Activated CD4-positive, alpha-beta memory T cell treated with anti-CD3 and anti-CD28 coated beads, Interleukin-2, amount 10 ng/mL, durations not matched to agents 7 days and 5 days (primary cell): ENCODE results near the gene GNG14. TPM values are rescaled to one million over a fixed set of nuclear protein-coding genes. Genes with fewer than 3 reads are reported as not detected.
"Not testable (repeated sequence)": the region's sequence is repeated elsewhere in the genome, so short reads cannot be mapped to it uniquely, and the experiment has no call there.

Experiments
- CTCF ChIA-PET: fragments of 350-600 bp; sonication (Branson Sonifier 250); formaldehyde crosslinking; loops from one replicate; lab custom pipeline; 2021; ENCODE audit warnings: antibody characterized with exemption, inconsistent platforms; lab: Charles Lee
- POLR2A ChIA-PET: fragments of 350-600 bp; sonication (Branson Sonifier 250); formaldehyde crosslinking; loops from one replicate; lab custom pipeline; 2021; ENCODE audit warnings: antibody characterized with exemption; lab: Charles Lee
- DNase-seq: peaks from one replicate; pipeline ENCODE4 v3.0.0-alpha.2; 2020
- H3K27ac Mint-ChIP-seq: one replicate; pipeline ENCODE4 v1.8.0; 2021; ENCODE audit warnings: mild to moderate bottlenecking, mixed read lengths
- H3K27me3 Mint-ChIP-seq: one replicate; pipeline ENCODE4 v1.8.0; 2021; ENCODE audit warnings: mixed read lengths
- H3K36me3 Mint-ChIP-seq: one replicate; pipeline ENCODE4 v1.8.0; 2021; ENCODE audit warnings: low read depth, mixed read lengths
- H3K4me1 Mint-ChIP-seq: one replicate; pipeline ENCODE4 v1.8.0; 2021; ENCODE audit warnings: mixed read lengths
- H3K4me3 Mint-ChIP-seq: one replicate; pipeline ENCODE4 v1.8.0; 2021; ENCODE audit warnings: mild to moderate bottlenecking, mixed read lengths
- H3K9me3 Mint-ChIP-seq: one replicate; pipeline ENCODE4 v1.8.0; 2021; ENCODE audit warnings: mixed read lengths
- total RNA-seq, 2 experiments: library from RNA; stranded (reverse); gene quantifications; one replicate each; pipeline ENCODE4 v1.2.3, GENCODE V29; 2021

Gene GNG14
- total RNA-seq, 2 experiments from 2014 or later: not detected

GRCh38 chr19:12698138-12698537 is 10.3 kb downstream of the GNG14 start:
- H3K27ac Mint-ChIP-seq: peak overlapping the region; percentile 38
- DNase-seq: no peak
- H3K36me3 Mint-ChIP-seq: peaks cover 29% of the 10 kb centered on the region
- CTCF ChIA-PET: interaction anchor here (3.2 kb wide), 1 partner anchor 21 kb away, joined by 12 read pairs; no protein-coding TSS in a partner anchor
- peak overlapping the region; percentile 54 for H3K4me3 Mint-ChIP-seq
- POLR2A ChIA-PET: interaction anchor here (1.5 to 3.7 kb wide), 2 partner anchors 25 to 98 kb away, joined by 4 to 27 read pairs; partner anchors contain the start of gene TNPO2
- no peaks in the 10 kb centered on the region for H3K9me3 Mint-ChIP-seq
- peaks cover 24% of the 10 kb centered on the region for H3K4me1 Mint-ChIP-seq
- no peaks in the 10 kb centered on the region for H3K27me3 Mint-ChIP-seq

- DNase-seq: no peak
- H3K27me3 Mint-ChIP-seq: no peaks in the 10 kb centered on the region
- H3K4me3 Mint-ChIP-seq: no peak overlapping the region
- CTCF ChIA-PET: interaction anchor here (1.1 kb wide), 1 partner anchor 56 kb away, joined by 3 read pairs; no protein-coding TSS in a partner anchor
- peaks cover 53% of the 10 kb centered on the region for H3K36me3 Mint-ChIP-seq
- no peaks in the 10 kb centered on the region for H3K9me3 Mint-ChIP-seq
- no peak overlapping the region for H3K27ac Mint-ChIP-seq
- peaks cover 4% of the 10 kb centered on the region for H3K4me1 Mint-ChIP-seq
- POLR2A ChIA-PET: no interaction called here
Measured at GRCh38 chr19:12701596-12702282, 13.9 kb downstream of the GNG14 start.

- no peak overlapping the region for H3K27ac Mint-ChIP-seq
- H3K4me1 Mint-ChIP-seq: peaks cover 2% of the 10 kb centered on the region
- no peak for DNase-seq
- no peaks in the 10 kb centered on the region for H3K27me3 Mint-ChIP-seq
- ChIA-PET CTCF (no interaction called here), POLR2A (interaction anchor here (0.6 kb wide), 1 partner anchor 9 kb away, joined by 3 read pairs; no protein-coding TSS in a partner anchor)
- peaks cover 52% of the 10 kb centered on the region for H3K36me3 Mint-ChIP-seq
- H3K9me3 Mint-ChIP-seq: no peaks in the 10 kb centered on the region
- H3K4me3 Mint-ChIP-seq: no peak overlapping the region
Measured at GRCh38 chr19:12703046-12703445, 15.2 kb downstream of the GNG14 start.

- Mint-ChIP-seq H3K4me1 (no peaks in the 10 kb centered on the region), H3K36me3 (peaks cover 56% of the 10 kb centered on the region), H3K9me3 (no peaks in the 10 kb centered on the region), H3K27me3 (no peaks in the 10 kb centered on the region), H3K27ac (no peak overlapping the region), H3K4me3 (no peak overlapping the region)
- ChIA-PET CTCF (no interaction called here), POLR2A (no interaction called here)
- no peak for DNase-seq
Measured at GRCh38 chr19:12705169-12705568, 17.4 kb downstream of the GNG14 start.

GRCh38 chr19:12705654-12706331 is 18.0 kb downstream of the GNG14 start:
- Mint-ChIP-seq H3K36me3 (peaks cover 60% of the 10 kb centered on the region), H3K4me1 (no peaks in the 10 kb centered on the region)
- POLR2A ChIA-PET: no interaction called here

GRCh38 chr19:12706332-12706718 is 18.5 kb downstream of the GNG14 start:
- DNase-seq: no peak
- H3K27ac Mint-ChIP-seq: no peak overlapping the region
- ChIA-PET POLR2A (interaction anchor here (1.3 kb wide), 1 partner anchor 10 kb away, joined by 4 read pairs; the partner anchor contains the start of gene FBXW9), CTCF (no interaction called here)
- no peaks in the 10 kb centered on the region for H3K4me1 Mint-ChIP-seq
- H3K36me3 Mint-ChIP-seq: peaks cover 60% of the 10 kb centered on the region
- no peaks in the 10 kb centered on the region for H3K27me3 Mint-ChIP-seq
- no peaks in the 10 kb centered on the region for H3K9me3 Mint-ChIP-seq
- no peak overlapping the region for H3K4me3 Mint-ChIP-seq

More at GRCh38 chr19:12705654-12706331, 18.0 kb downstream of the GNG14 start:
- H3K27me3 Mint-ChIP-seq: no peaks in the 10 kb centered on the region
- H3K27ac Mint-ChIP-seq: no peak overlapping the region
- H3K4me3 Mint-ChIP-seq: no peak overlapping the region
- CTCF ChIA-PET: no interaction called here
- no peaks in the 10 kb centered on the region for H3K9me3 Mint-ChIP-seq
- no peak for DNase-seq

- Mint-ChIP-seq H3K9me3 (no peaks in the 10 kb centered on the region), H3K4me1 (no peaks in the 10 kb centered on the region), H3K36me3 (peaks cover 57% of the 10 kb centered on the region), H3K27me3 (no peaks in the 10 kb centered on the region), H3K4me3 (no peak overlapping the region), H3K27ac (no peak overlapping the region)
- ChIA-PET POLR2A (interaction anchor here (0.6 to 1.0 kb wide), 3 partner anchors 11 to 12 kb away, joined by 3 read pairs; partner anchors contain the start of gene FBXW9), CTCF (interaction anchor here (0.7 to 1.6 kb wide), 3 partner anchors 9 to 48 kb away, joined by 3 to 5 read pairs (median 3); partner anchors contain the start of gene TRIR)
- no peak for DNase-seq
Measured at GRCh38 chr19:12708641-12709040, 20.8 kb downstream of the GNG14 start.

GRCh38 chr19:12711187-12711586 is 23.4 kb downstream of the GNG14 start:
- ChIA-PET POLR2A (interaction anchor here (2.0 kb wide), 1 partner anchor 15 kb away, joined by 9 read pairs; the partner anchor contains the start of gene FBXW9), CTCF (interaction anchor here (0.6 kb wide), 1 partner anchor 1304 kb away, joined by 3 read pairs; no protein-coding TSS in a partner anchor)
- no peaks in the 10 kb centered on the region for H3K27me3 Mint-ChIP-seq
- no peak overlapping the region for H3K4me3 Mint-ChIP-seq
- no peak for DNase-seq
- H3K36me3 Mint-ChIP-seq: peaks cover 58% of the 10 kb centered on the region
- no peak overlapping the region for H3K27ac Mint-ChIP-seq
- H3K9me3 Mint-ChIP-seq: no peaks in the 10 kb centered on the region
- no peaks in the 10 kb centered on the region for H3K4me1 Mint-ChIP-seq

GRCh38 chr19:12712077-12712476 is 24.3 kb downstream of the GNG14 start:
- H3K27me3 Mint-ChIP-seq, H3K4me3 Mint-ChIP-seq, H3K4me1 Mint-ChIP-seq, H3K27ac Mint-ChIP-seq, POLR2A ChIA-PET, H3K9me3 Mint-ChIP-seq: not testable (repeated sequence)
- peak; percentile 23 for DNase-seq
- H3K36me3 Mint-ChIP-seq: peaks cover 58% of the 10 kb centered on the region
- CTCF ChIA-PET: interaction anchor here (0.6 to 1.5 kb wide), 3 partner anchors 22 to 1305 kb away, joined by 3 read pairs; no protein-coding TSS in a partner anchor

GRCh38 chr19:12713304-12713703 is 25.5 kb downstream of the GNG14 start:
- POLR2A ChIA-PET, H3K9me3 Mint-ChIP-seq, H3K27me3 Mint-ChIP-seq, DNase-seq, H3K4me1 Mint-ChIP-seq, H3K27ac Mint-ChIP-seq, H3K4me3 Mint-ChIP-seq: not testable (repeated sequence)
- CTCF ChIA-PET: interaction anchor here (1.0 to 2.7 kb wide), 3 partner anchors 21 to 47 kb away, joined by 3 to 11 read pairs (median 3); no protein-coding TSS in a partner anchor
- H3K36me3 Mint-ChIP-seq: peaks cover 58% of the 10 kb centered on the region

GRCh38 chr19:12715102-12715501 is 27.3 kb downstream of the GNG14 start:
- ChIA-PET CTCF (interaction anchor here (2.7 kb wide), 1 partner anchor 43 kb away, joined by 11 read pairs; no protein-coding TSS in a partner anchor), POLR2A (interaction anchor here (0.9 kb wide), 1 partner anchor 42 kb away, joined by 3 read pairs; no protein-coding TSS in a partner anchor)
- no peaks in the 10 kb centered on the region for H3K27me3 Mint-ChIP-seq
- H3K9me3 Mint-ChIP-seq: no peaks in the 10 kb centered on the region
- peaks cover 20% of the 10 kb centered on the region for H3K4me1 Mint-ChIP-seq
- no peak overlapping the region for H3K4me3 Mint-ChIP-seq
- no peak for DNase-seq
- H3K27ac Mint-ChIP-seq: no peak overlapping the region
- peaks cover 57% of the 10 kb centered on the region for H3K36me3 Mint-ChIP-seq

GRCh38 chr19:12715929-12716328 is 28.1 kb downstream of the GNG14 start:
- H3K4me1 Mint-ChIP-seq: peaks cover 27% of the 10 kb centered on the region
- ChIA-PET POLR2A (interaction anchor here (0.9 to 9.4 kb wide), 2 partner anchors 19 to 42 kb away, joined by 3 to 250 read pairs; partner anchors contain the start of genes GET3 and TRIR), CTCF (interaction anchor here (0.8 to 3.3 kb wide), 6 partner anchors 18 to 79 kb away, joined by 3 to 24 read pairs (median 7); partner anchors contain the start of gene TRIR)
- H3K4me3 Mint-ChIP-seq: no peak overlapping the region
- H3K36me3 Mint-ChIP-seq: peaks cover 54% of the 10 kb centered on the region
- no peak for DNase-seq
- no peaks in the 10 kb centered on the region for H3K9me3 Mint-ChIP-seq
- no peak overlapping the region for H3K27ac Mint-ChIP-seq
- no peaks in the 10 kb centered on the region for H3K27me3 Mint-ChIP-seq
